Measurements from ENCODE around the gene SNCA. TPM values are rescaled to one million over a fixed set of nuclear protein-coding genes. Genes with fewer than 3 reads are reported as not detected.

The SNCA gene
- total and polyA plus RNA-seq, 2 of the 8 experiments (the other 6 are each of a cell fraction or from before 2014, with no cell fraction given), result 8.5 to 16.8 TPM

- no peak for TF ChIP-seq CHD7 (IDR thresholded peaks at IDR 0.05; ENCODE audit: insufficient replicate concordance, low read length)
- TF ChIP-seq JUND (IDR thresholded peaks at IDR 0.05; ENCODE audit: low read length), result no peak
- no peak for TF ChIP-seq CHD1 (IDR thresholded peaks at IDR 0.05; ENCODE audit: low read depth, low read length)
- no peak for TF ChIP-seq EP300 (IDR thresholded peaks at IDR 0.05; ENCODE audit: borderline replicate concordance in 1 of 2, low read depth in 2 of 2, low read length in 2 of 2)
- TF ChIP-seq RAD21 (IDR thresholded peaks at IDR 0.05 in 1 of 2, conservative IDR thresholded peaks at IDR 0.05 in 1 of 2; ENCODE audit: low read depth in 2 of 2, low read length in 2 of 2), result no peak
- TF ChIP-seq KDM1A (IDR thresholded peaks at IDR 0.05; ENCODE audit: borderline replicate concordance, low read length), result no peak
- TF ChIP-seq, protein P1, sequence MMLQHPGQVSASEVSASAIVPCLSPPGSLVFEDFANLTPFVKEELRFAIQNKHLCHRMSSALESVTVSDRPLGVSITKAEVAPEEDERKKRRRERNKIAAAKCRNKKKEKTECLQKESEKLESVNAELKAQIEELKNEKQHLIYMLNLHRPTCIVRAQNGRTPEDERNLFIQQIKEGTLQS (IDR thresholded peaks at IDR 0.05; ENCODE audit: insufficient read depth, low read depth, low read length), result no peak
- TF ChIP-seq TBP (IDR thresholded peaks at IDR 0.05; ENCODE audit: low read depth, low read length), result no peak
- TF ChIP-seq BRCA1 (IDR thresholded peaks at IDR 0.05; ENCODE audit: low read depth, low read length), result no peak
- TF ChIP-seq, protein P2, sequence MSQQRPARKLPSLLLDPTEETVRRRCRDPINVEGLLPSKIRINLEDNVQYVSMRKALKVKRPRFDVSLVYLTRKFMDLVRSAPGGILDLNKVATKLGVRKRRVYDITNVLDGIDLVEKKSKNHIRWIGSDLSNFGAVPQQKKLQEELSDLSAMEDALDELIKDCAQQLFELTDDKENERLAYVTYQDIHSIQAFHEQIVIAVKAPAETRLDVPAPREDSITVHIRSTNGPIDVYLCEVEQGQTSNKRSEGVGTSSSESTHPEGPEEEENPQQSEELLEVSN (IDR thresholded peaks at IDR 0.05), result no peak
These were observed 82.4 kb downstream of the SNCA start (continued) for GRCh38 chr4:89754531-89754930.
